Measurements from ENCODE around the gene UCP3. TPM values are rescaled to one million over a fixed set of nuclear protein-coding genes. Genes with fewer than 3 reads are reported as not detected.

Gene UCP3
- total RNA-seq, 2 experiments from 2014 or later = 0.69 to 0.73 TPM

DNA sequence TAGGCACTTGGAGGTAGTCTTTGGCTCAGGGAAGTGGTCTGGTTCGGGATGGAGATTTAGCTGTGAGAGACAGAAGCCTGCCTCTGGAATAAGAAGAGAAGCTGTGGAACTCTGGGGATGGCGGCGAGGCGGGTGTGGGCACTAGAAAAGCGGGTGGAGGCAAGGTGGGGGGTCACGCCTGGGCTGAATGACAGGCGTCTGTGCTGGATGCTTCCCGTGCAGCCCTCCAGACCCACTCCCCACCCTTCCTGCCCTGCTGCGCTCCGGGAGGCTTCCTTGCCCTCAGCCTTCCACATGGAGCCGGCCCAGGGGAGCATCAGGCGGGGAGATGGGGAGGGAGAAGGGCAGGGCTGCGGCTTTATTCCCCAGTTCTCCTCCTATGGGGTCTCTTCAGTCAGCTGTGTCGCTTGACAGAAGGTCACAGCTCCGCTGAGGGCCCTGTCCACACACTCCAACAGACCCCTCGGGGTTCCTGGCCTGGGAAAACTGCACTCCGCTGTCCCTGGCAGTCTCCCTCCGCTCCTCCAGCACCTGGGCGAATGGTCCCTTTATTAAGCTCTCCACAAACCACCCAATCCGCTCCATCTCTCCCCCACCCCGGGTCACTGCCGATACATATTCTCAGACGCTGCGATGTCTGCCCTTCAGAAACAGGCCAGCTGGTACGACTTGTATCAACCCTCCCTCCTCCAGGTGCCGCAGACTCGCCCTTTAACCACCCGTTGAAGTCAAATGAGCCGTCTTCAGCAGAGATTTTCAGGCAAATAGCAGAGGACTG lies 51.8 kb downstream of the UCP3 start:
- Mint-ChIP-seq H3K36me3 (ENCODE audit: low read depth) (no peaks in the 10 kb centered on the region), H3K9me3 (ENCODE audit: low read depth) (no peaks in the 10 kb centered on the region), H3K4me3 (peak overlapping the region; percentile 26), H3K27me3 (peaks cover 7% of the 10 kb centered on the region), H3K27ac (no peak overlapping the region), H3K4me1 (peaks cover 4% of the 10 kb centered on the region)
- intact Hi-C loops (cut with DNase I, micrococcal nuclease) = no loop called here
- ChIA-PET CTCF (interaction anchor here (0.5 to 0.6 kb wide), 2 partner anchors 239 to 902 kb away, joined by 3 read pairs; no protein-coding TSS in a partner anchor), POLR2A (interaction anchor here (0.7 kb wide), 1 partner anchor 536 kb away, joined by 3 read pairs; no protein-coding TSS in a partner anchor)
- ATAC-seq = no peak
- DNase-seq = no peak

DNA sequence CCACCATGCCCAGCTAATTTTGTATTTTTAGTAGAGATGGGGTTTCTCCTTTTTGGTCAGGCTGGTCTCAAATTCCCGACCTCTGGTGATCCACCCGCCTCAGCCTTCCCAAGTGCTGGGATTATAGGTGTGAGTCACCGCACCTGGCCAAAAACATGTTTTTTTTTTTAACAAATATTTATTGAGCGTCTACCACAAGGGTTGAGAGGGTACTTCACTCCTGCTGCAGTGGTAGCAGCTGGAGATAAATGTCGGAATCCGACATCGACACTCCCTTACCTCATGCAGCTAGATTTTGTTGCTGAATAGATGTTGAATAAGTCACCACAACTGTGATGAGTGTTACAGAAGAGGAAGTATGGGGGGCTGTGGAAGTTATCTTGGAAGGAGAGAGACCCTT lies 57.1 kb downstream of the UCP3 start:
- Mint-ChIP-seq H3K4me1 (no peaks in the 10 kb centered on the region), H3K4me3 (no peak overlapping the region), H3K27me3 (peaks cover 2% of the 10 kb centered on the region), H3K36me3 (ENCODE audit: low read depth) (no peaks in the 10 kb centered on the region), H3K27ac (no peak overlapping the region), H3K9me3 (ENCODE audit: low read depth) (no peaks in the 10 kb centered on the region)
- POLR2A ChIA-PET = no interaction called here
- no peak for ATAC-seq
- intact Hi-C loops (cut with DNase I, micrococcal nuclease) = no loop called here
- no peak for DNase-seq
- CTCF ChIA-PET = no interaction called here

DNA sequence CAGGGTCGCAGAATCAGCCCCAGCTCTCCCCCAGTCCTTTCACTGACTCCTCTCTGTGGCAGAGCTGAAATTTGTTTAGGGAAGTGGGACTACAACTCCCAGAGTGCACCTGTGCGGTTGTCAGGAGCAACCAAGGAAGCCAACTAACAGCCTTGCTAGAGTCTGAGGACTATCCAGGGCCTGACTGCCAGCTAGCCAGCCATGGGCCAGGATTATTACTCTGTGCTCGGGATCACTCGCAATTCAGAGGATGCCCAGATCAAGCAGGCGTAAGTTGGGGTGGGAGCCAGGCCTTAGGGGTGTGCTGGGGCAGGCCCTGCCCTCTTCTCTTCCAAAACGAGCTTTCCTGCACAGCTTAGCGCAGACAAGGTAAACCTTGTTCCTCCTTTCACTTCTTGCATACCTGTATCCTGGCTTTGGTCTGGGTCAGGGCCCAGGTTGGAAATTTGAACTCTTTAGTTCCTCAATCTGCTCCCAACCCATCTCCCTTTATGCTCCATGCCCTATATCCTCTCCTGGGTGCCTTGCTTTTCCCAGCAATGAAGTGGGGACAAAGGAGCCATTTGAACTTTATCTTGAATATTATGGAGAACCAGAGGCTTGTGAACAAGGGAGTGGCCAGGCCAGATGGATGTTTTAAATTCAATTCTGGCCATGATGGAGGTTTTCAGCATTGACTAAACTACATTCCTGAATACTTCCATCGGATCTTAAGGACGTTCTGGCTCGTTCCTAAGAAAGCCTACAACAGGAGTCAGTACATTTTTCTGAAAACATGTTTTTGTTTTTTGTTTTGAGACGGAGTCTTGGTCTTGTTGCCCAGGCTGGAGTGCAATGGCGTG lies 57.8 kb downstream of the UCP3 start, which contains the start of gene DNAJB13:
Gene DNAJB13, plus strand, starts transcription at position 158 of the 842 bp plus-strand sequence. Its CDS starts 44 bp downstream, at position 202.
- H3K27me3 Mint-ChIP-seq = no peaks in the 10 kb centered on the region
- intact Hi-C loops (cut with DNase I, micrococcal nuclease) = no loop called here
- H3K4me1 Mint-ChIP-seq = no peaks in the 10 kb centered on the region
- no peaks in the 10 kb centered on the region for H3K36me3 Mint-ChIP-seq (ENCODE audit: low read depth)
- no peaks in the 10 kb centered on the region for H3K9me3 Mint-ChIP-seq (ENCODE audit: low read depth)
- CTCF ChIA-PET = interaction anchor here (0.5 to 0.6 kb wide), 3 partner anchors 43 to 1542 kb away, joined by 3 to 5 read pairs (median 4); no protein-coding TSS in a partner anchor
- POLR2A ChIA-PET = no interaction called here
- ATAC-seq (peak; percentile 64), DNase-seq (peak; percentile 52)
- no peak within 1 kb of the TSS for H3K27ac Mint-ChIP-seq
- no peak within 1 kb of the TSS for H3K4me3 Mint-ChIP-seq

Other genes with a start within 250 kb of the UCP3 start
- gene RAB6A, start 248.0 kb downstream of the UCP3 start, total RNA-seq = 10 to 100 TPM; 57.9 to 58.9 TPM
- gene MRPL48, start 221.2 kb downstream of the UCP3 start, total RNA-seq = 10 to 100 TPM; 48.5 to 52.0 TPM
- gene COA4, start 132.2 kb downstream of the UCP3 start, total RNA-seq = 100 to 1,000 TPM; 103 to 112 TPM
- gene PAAF1, start 132.1 kb downstream of the UCP3 start, total RNA-seq = 10 to 100 TPM; 34.2 to 34.8 TPM
- gene DNAJB13, start 58.1 kb downstream of the UCP3 start, total RNA-seq = under 1 TPM; 0.37 to 0.57 TPM
- 100 to 1,000 TPM; 259 to 261 TPM for gene UCP2, start 26.2 kb downstream of the UCP3 start, total RNA-seq
- 10 to 100 TPM; 23.9 to 28.0 TPM for gene C2CD3, start 161.9 kb upstream of the UCP3 start, total RNA-seq
- 10 to 100 TPM; 54.2 to 61.5 TPM for gene PPME1, start 162.2 kb upstream of the UCP3 start, total RNA-seq